Lower leg skin (tissue), 4 donors: ENCODE results near the gene UBAP1. TPM values are rescaled to one million over a fixed set of nuclear protein-coding genes. Genes with fewer than 3 reads are reported as not detected.
"Not testable (repeated sequence)": the region's sequence is repeated elsewhere in the genome, so short reads cannot be mapped to it uniquely, and the experiment has no call there.

ENCODE experiments used
- DNase-seq, 2 donors: peaks; one replicate each; pipeline ENCODE4 v3.0.0-alpha.2; 2019; ENCODE audit warnings: low spot score in 2 of 2
- H3K4me3 ChIP-seq: fragments of 200-600 bp; sonication (generic); 2 replicates; pipeline ENCODE4 v1.5.1; 2017; ENCODE audit warnings: mild to moderate bottlenecking, low read depth; ENCODE audit not compliant: poor library complexity, severe bottlenecking
- POLR2A ChIP-seq, 2 donors: fragments of 450-650 bp; IDR thresholded peaks; one replicate each; pipeline ENCODE4 v1.6.1; 2016 to 2017; ENCODE audit warnings: antibody characterized with exemption in 2 of 2, mild to moderate bottlenecking in 1 of 2, moderate library complexity in 1 of 2
- WGBS, 2 donors: methylation state at CpG; one replicate each; pipeline ENCODE4 v1.1.5; 2018; 5-methylcytosine and 5-hydroxymethylcytosine counted together
- intact Hi-C: fragments of 100-400 bp; cut with DNase I; formaldehyde crosslinking; loops from one replicate; pipeline ENCODE4 v1.15.0; 2023; ENCODE audit warnings: low total_unique reads
- total RNA-seq, 4 donors: library from RNA; depleted of rRNA; stranded (reverse); fragments of >200 nt; gene quantifications; one replicate each; pipeline ENCODE4 v1.1.0, GENCODE V29; 2016
- TF ChIP-seq, protein P1 (sequence below), 3 donors: fragments of 450-650 bp; IDR thresholded peaks; one replicate each; pipeline ENCODE4 v1.5.1; 2016; ENCODE audit warnings: antibody characterized with exemption in 3 of 3, mild to moderate bottlenecking in 3 of 3, moderate library complexity in 2 of 3

Gene UBAP1
- total RNA-seq, 4 donors from 2014 or later: 40.0 to 63.7 (median 53.2) TPM

- H3K4me3 ChIP-seq: no peak overlapping the region
- DNase-seq: no peak
- WGBS, 2 donors: 55 to 61% methylated on average over 3 of the region's 3 CpGs
- TF ChIP-seq POLR2A (IDR thresholded peaks at IDR 0.05): no peak
- TF ChIP-seq, protein P1, sequence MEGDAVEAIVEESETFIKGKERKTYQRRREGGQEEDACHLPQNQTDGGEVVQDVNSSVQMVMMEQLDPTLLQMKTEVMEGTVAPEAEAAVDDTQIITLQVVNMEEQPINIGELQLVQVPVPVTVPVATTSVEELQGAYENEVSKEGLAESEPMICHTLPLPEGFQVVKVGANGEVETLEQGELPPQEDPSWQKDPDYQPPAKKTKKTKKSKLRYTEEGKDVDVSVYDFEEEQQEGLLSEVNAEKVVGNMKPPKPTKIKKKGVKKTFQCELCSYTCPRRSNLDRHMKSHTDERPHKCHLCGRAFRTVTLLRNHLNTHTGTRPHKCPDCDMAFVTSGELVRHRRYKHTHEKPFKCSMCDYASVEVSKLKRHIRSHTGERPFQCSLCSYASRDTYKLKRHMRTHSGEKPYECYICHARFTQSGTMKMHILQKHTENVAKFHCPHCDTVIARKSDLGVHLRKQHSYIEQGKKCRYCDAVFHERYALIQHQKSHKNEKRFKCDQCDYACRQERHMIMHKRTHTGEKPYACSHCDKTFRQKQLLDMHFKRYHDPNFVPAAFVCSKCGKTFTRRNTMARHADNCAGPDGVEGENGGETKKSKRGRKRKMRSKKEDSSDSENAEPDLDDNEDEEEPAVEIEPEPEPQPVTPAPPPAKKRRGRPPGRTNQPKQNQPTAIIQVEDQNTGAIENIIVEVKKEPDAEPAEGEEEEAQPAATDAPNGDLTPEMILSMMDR (IDR thresholded peaks at IDR 0.05): no peak
- intact Hi-C loops: no loop called here
These were observed 93.3 kb downstream of the UBAP1 start for GRCh38 chr9:34272101-34272541.

- no CpG with 5 or more reads among the region's 2 CpGs for WGBS, 2 donors
- H3K4me3 ChIP-seq, DNase-seq, intact Hi-C loops: not testable (repeated sequence)
These were observed 94.7 kb downstream of the UBAP1 start for GRCh38 chr9:34273588-34273987.

DNA sequence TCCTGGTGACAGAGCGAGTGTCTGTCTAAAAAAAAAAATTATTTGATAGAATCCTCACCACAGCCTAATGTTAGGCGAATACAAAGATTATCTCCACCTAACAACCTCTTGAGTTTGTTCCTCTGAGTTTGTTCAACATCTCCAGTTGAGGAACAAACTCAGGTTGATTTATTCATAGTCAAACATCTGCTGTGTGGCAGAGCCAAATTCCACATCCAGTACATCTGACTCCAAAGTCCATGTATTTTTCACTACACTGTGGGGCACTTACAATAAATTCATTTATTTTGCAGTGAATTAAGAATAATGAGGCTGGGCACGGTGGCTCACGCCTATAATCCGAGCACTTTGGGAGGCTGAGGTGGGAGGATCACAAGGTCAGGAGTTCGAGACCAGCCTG, 97.0 kb downstream of the UBAP1 start:
- TF ChIP-seq, protein P1 (IDR thresholded peaks at IDR 0.05): no peak
- TF ChIP-seq POLR2A (IDR thresholded peaks at IDR 0.05): no peak
- intact Hi-C loops: no loop called here
- DNase-seq: no peak
- H3K4me3 ChIP-seq: no peak overlapping the region
- WGBS, 2 donors: 80 to 92% methylated on average over 6 of the region's 6 CpGs

- TF ChIP-seq POLR2A (IDR thresholded peaks at IDR 0.05): no peak
- TF ChIP-seq, protein P1 (IDR thresholded peaks at IDR 0.05): no peak
- H3K4me3 ChIP-seq: no peak overlapping the region
- WGBS, 2 donors: 64 to 66% methylated on average over 3 of the region's 3 CpGs
- intact Hi-C loops: no loop called here
- no peak for DNase-seq
These were observed 97.9 kb downstream of the UBAP1 start for GRCh38 chr9:34276772-34277171.

GRCh38 chr9:34279411-34279810, 100.6 kb downstream of the UBAP1 start:
- 68 to 78% methylated on average over 3 of the region's 3 CpGs for WGBS, 2 donors
- DNase-seq: no peak
- intact Hi-C loops: no loop called here
- no peak overlapping the region for H3K4me3 ChIP-seq
- TF ChIP-seq, protein P1 (IDR thresholded peaks at IDR 0.05): no peak
- TF ChIP-seq POLR2A (IDR thresholded peaks at IDR 0.05): no peak

DNA sequence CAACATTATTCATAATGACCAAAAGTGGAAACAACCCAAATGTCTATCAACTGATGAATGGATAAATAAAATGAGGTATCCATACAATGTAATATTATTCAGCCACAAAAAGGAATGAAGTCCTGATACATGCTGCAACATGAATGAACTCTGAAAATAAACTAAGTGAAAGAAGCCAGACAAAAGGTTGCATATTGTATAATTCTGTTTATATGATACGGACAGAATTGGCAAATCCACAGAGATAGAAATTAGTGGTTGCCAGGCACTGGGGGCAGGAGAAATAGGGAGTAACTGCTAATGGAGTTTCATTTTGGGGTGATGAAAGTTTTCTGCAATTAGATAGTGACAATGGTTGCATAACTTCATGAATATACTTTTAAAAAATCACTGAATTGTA, 103.3 kb downstream of the UBAP1 start:
- TF ChIP-seq POLR2A (IDR thresholded peaks at IDR 0.05): no peak
- TF ChIP-seq, protein P1 (IDR thresholded peaks at IDR 0.05): no peak
- WGBS, 2 donors: 51 to 55% methylated on average over 1 of the region's 1 CpG
- intact Hi-C loops: no loop called here
- DNase-seq: no peak
- H3K4me3 ChIP-seq: no peak overlapping the region
